Measurements from ENCODE around the gene ACP3.
A peak's percentile ranks its signal among the peaks of the same experiment; 100 is the strongest.

ACP3 gene, protein sequence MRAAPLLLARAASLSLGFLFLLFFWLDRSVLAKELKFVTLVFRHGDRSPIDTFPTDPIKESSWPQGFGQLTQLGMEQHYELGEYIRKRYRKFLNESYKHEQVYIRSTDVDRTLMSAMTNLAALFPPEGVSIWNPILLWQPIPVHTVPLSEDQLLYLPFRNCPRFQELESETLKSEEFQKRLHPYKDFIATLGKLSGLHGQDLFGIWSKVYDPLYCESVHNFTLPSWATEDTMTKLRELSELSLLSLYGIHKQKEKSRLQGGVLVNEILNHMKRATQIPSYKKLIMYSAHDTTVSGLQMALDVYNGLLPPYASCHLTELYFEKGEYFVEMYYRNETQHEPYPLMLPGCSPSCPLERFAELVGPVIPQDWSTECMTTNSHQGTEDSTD

DNA sequence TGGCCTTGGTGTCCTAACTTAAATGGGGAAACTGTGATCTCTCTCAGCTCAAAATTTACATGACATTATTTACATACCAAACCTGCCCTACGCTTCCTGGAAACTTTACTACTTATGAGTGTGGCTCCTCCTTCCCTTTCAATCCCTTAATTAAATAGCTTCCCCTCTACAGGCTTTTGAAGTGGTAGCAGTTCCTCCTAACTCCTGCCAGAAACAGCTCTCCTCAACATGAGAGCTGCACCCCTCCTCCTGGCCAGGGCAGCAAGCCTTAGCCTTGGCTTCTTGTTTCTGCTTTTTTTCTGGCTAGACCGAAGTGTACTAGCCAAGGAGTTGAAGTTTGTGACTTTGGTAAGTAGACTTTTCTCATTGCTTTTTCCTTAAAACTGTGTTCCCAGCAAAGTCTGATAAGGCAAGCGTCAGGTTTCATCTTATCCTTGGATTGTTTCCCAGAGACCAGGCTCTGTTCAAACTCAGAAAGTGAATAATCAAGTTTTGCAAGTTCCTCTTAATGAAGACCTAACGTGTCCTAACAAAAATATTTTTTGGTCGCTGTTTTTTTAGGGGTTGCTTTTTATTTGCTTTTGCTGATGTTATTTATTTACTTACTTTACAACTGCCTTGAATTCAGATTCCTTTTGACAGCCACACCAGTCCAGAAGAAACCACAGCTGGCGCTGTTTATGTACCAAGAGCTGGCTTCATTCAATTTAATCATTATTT, at the start of gene ACP3:
TSS of gene ACP3 (plus strand) at position 179 of the 720 bp plus-strand sequence. CDS start at position 229, 50 bp downstream.
- H3K36me3 ChIP-seq: no peaks in the 10 kb centered on the region
- TF ChIP-seq, protein P1, sequence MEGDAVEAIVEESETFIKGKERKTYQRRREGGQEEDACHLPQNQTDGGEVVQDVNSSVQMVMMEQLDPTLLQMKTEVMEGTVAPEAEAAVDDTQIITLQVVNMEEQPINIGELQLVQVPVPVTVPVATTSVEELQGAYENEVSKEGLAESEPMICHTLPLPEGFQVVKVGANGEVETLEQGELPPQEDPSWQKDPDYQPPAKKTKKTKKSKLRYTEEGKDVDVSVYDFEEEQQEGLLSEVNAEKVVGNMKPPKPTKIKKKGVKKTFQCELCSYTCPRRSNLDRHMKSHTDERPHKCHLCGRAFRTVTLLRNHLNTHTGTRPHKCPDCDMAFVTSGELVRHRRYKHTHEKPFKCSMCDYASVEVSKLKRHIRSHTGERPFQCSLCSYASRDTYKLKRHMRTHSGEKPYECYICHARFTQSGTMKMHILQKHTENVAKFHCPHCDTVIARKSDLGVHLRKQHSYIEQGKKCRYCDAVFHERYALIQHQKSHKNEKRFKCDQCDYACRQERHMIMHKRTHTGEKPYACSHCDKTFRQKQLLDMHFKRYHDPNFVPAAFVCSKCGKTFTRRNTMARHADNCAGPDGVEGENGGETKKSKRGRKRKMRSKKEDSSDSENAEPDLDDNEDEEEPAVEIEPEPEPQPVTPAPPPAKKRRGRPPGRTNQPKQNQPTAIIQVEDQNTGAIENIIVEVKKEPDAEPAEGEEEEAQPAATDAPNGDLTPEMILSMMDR (IDR thresholded peaks at IDR 0.05): peak; percentile 37
- no peaks in the 10 kb centered on the region for H3K27me3 ChIP-seq
- peaks cover 50 to 53% of the 10 kb centered on the region in 2 experiments for H3K4me1 ChIP-seq (ENCODE audit: control insufficient read depth in 1 of 2, insufficient read depth in 1 of 2, low read depth in 1 of 2, low read length in 1 of 2)
- no peaks in the 10 kb centered on the region for H3K9me3 ChIP-seq
- peak within 1 kb of the TSS; percentile 53 to 64 for H3K4me3 ChIP-seq (ENCODE audit: low read depth in 1 of 2, low read length in 1 of 2)
- H3K27ac ChIP-seq: peak within 1 kb of the TSS; percentile 86

DNA sequence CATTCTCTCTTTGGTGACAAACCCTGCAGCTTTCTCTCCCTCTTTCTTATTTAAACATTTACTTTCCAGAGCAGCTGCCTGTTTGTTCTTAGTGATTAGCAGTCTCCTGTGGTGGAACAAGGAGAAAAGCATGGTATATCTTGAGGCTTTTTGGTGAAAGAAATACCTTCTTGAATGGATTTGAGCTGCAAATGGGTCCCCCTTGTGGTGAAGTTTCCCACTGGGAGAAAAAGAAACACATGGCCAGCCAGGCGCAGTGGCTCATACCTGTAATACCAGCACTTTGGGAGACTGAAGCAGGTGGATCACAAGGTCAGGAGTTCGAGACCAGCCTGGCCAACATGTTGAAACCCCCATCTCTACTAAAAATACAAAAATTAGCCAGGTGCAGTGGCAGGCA, 48.3 kb upstream of the ACP3 start:
- Histone ChIP-seq H3K4me1 (ENCODE audit: control insufficient read depth in 1 of 2, insufficient read depth in 1 of 2, low read depth in 1 of 2, low read length in 1 of 2) (peaks cover 9 to 32% of the 10 kb centered on the region in 2 experiments), H3K27ac (peak overlapping the region; percentile 1), H3K4me3 (ENCODE audit: low read depth in 1 of 2, low read length in 1 of 2) (no peak overlapping the region), H3K9me3 (no peaks in the 10 kb centered on the region), H3K27me3 (no peaks in the 10 kb centered on the region), H3K36me3 (no peaks in the 10 kb centered on the region)
- TF ChIP-seq, protein P1 (IDR thresholded peaks at IDR 0.05): peak; percentile 25

DNA sequence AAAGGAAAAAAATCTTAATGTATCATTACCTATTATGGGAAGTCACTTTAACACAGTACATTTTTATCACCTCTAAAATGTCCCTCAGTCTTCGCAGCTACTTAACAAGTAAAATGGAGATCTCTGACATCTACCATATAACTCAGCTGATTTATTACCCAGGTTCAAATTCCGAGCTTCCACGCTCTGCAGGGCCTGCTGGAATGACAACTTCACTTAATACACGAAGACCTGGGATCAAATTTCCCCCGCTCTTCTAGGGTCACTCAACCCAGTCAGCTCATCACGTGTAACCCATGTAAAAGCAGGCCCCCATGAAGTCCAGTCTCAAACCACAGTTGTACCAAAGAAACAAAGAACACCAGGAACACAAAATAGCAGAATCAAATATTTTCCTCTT, 44.2 kb upstream of the ACP3 start:
- Histone ChIP-seq H3K27me3 (no peaks in the 10 kb centered on the region), H3K9me3 (no peaks in the 10 kb centered on the region), H3K4me1 (ENCODE audit: control insufficient read depth in 1 of 2, insufficient read depth in 1 of 2, low read depth in 1 of 2, low read length in 1 of 2) (peaks cover 19 to 45% of the 10 kb centered on the region in 2 experiments), H3K4me3 (ENCODE audit: low read depth in 1 of 2, low read length in 1 of 2) (no peak overlapping the region), H3K27ac (no peak overlapping the region), H3K36me3 (no peaks in the 10 kb centered on the region)
- TF ChIP-seq, protein P1 (IDR thresholded peaks at IDR 0.05): no peak

DNA sequence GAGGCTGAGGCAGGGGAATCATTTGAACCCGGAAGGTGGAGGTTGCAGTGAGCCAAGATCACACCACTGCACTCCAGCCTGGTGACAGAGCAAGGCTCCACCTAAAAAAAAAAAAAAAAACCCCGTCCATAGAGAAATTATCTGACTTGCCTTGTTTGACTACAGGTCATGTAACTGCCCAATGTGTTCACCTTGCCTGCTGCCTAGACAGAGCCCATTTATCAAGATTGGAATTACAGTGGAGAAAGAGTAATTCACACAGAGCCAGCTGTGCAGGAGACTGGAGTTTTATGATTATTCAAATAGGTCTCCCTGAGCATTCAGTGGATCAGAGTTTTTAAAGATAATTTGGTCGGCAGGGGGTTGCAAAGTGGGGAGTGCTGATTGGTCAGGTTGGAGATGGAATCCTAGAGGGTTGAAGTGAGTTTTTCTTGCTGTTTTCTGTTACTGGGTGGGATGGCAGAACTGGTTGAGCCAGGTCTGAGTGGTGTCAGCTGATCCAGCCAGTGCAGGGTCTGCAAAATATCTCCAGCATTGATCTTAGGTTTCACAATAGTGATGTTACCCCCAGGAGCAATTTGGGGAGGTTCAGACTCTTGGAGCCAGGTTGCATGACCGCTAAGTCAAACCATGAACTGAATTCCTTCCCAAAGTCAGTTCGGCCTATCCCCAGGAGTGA, 40.8 kb upstream of the ACP3 start:
- H3K9me3 ChIP-seq: no peaks in the 10 kb centered on the region
- H3K4me3 ChIP-seq (ENCODE audit: low read depth in 1 of 2, low read length in 1 of 2): no peak overlapping the region
- TF ChIP-seq, protein P1 (IDR thresholded peaks at IDR 0.05): no peak
- peak overlapping the region; percentile 38 for H3K27ac ChIP-seq
- H3K27me3 ChIP-seq: no peaks in the 10 kb centered on the region
- H3K36me3 ChIP-seq: no peaks in the 10 kb centered on the region
- peaks cover 21 to 36% of the 10 kb centered on the region in 2 experiments for H3K4me1 ChIP-seq (ENCODE audit: control insufficient read depth in 1 of 2, insufficient read depth in 1 of 2, low read depth in 1 of 2, low read length in 1 of 2)

DNA sequence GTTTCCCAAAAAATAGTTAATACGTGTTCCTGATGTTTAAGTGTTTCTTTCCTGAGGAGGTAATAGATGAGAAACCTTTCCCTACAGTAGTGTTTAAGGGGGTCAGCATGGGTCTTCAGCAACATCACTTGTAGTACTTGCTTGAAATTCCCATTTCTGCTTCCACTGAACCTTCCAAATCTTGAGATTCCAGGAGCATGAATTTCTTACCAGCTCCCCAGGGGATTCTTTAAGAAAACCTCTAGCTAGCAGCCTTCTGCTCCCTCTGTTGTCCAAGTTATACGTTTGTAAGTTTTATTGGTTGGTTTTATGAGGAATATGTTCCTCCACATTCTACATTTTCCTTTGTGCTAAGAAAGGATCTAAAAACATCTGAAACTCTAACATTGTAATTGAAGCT, 38.2 kb upstream of the ACP3 start:
- no peak overlapping the region for H3K4me3 ChIP-seq (ENCODE audit: low read depth in 1 of 2, low read length in 1 of 2)
- H3K4me1 ChIP-seq (ENCODE audit: control insufficient read depth in 1 of 2, insufficient read depth in 1 of 2, low read depth in 1 of 2, low read length in 1 of 2): peaks cover 38 to 40% of the 10 kb centered on the region in 2 experiments
- no peaks in the 10 kb centered on the region for H3K36me3 ChIP-seq
- peak overlapping the region; percentile 29 for H3K27ac ChIP-seq
- no peaks in the 10 kb centered on the region for H3K27me3 ChIP-seq
- H3K9me3 ChIP-seq: no peaks in the 10 kb centered on the region
- TF ChIP-seq, protein P1 (IDR thresholded peaks at IDR 0.05): no peak
